Upper lobe of left lung (tissue), 4 donors: ENCODE results near the gene HIVEP2.

Source experiments
- EP300 ChIP-seq, 4 donors: sonication (generic); formaldehyde crosslinking; IDR thresholded peaks; one replicate each; pipeline ENCODE4 v1.5.1; 2017; ENCODE audit warnings: antibody characterized with exemption in 4 of 4, control low read depth in 2 of 4
- POLR2A ChIP-seq, 4 donors: fragments of 450-650 bp; IDR thresholded peaks; one replicate each; pipeline ENCODE4 v1.5.1; 2016 to 2017; ENCODE audit warnings: antibody characterized with exemption in 4 of 4, mild to moderate bottlenecking in 2 of 4

GRCh38 chr6:142728910-142729481, 216.0 kb downstream of the HIVEP2 start:
- TF ChIP-seq POLR2A (IDR thresholded peaks at IDR 0.05): no peak
- TF ChIP-seq EP300 (IDR thresholded peaks at IDR 0.05): no peak
